NCI-H1436 treated with DMSO at 0.1 percent for 48 hours (cell line): ENCODE results near the gene LSM4.
"Not testable (repeated sequence)": the region's sequence is repeated elsewhere in the genome, so short reads cannot be mapped to it uniquely, and the experiment has no call there.

Source experiments
- DNase-seq: peaks from one replicate; lab custom pipeline; 2025; lab: John Stamatoyannopoulos, UW

Gene LSM4

GRCh38 chr19:18322759-18323460, at the start of gene LSM4:
LSM4 (minus strand) TSS chr19:18323076; CDS start chr19:18323020, 56 bp downstream.
- peak; percentile 90 for DNase-seq

DNA sequence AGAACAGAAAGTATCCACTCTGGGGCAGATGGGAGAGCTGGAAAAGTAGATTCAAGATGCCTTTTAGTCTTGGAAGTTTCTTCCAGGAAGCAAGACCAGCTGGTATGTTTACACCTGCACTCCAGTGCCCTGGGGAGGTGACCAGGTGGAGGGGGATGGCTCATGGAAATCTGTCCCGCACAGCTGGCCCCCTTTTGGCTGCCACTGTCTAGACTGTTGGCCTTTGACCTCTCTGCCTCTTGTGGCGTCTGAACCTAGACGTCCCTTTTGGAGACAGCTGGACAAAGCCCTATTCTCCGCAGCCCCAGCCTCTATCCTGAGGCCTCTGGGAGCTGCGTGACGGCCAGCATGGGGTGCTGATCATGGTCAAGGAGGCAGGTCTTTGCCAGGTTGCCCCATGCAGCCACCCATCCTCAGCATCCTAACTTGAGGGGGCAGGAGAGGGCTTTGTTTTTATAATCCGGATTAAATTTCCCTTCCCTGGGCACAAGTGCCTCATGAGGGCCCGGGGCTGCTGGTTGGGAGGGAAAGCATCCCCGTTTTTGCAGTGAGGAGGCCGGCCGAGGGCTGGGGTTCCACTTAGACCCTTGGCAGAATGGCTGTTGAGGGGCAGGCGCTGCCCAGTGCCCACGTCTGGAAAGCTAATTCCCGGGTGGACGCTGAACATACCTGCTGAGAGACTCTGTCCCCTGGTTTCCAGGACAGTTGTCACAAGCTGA, 45.8 kb upstream of the LSM4 start:
- DNase-seq: no peak

DNA sequence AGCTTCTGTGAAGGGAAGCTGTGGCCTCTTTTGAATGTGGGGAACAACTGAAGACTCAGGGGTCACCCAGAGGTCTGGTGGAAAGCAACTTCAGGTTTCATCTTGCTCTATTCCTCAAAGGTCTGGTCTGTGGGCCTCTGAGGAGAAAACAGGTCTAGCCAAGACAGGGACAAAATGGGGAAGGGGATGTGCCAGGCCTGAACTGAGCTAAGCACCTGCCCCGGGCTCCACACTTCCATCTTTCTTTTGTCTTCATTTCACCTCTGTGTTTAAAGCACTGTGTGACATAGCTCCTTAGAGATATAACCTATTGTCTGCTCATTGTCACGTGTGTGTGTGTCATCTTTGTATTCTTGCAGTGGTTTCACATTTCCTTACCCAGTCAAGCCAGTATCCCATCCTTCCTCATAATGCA, 43.2 kb upstream of the LSM4 start:
- no peak for DNase-seq

- DNase-seq: peak; percentile 23
Observed at GRCh38 chr19:18364826-18365528, 42.1 kb upstream of the LSM4 start.

DNA sequence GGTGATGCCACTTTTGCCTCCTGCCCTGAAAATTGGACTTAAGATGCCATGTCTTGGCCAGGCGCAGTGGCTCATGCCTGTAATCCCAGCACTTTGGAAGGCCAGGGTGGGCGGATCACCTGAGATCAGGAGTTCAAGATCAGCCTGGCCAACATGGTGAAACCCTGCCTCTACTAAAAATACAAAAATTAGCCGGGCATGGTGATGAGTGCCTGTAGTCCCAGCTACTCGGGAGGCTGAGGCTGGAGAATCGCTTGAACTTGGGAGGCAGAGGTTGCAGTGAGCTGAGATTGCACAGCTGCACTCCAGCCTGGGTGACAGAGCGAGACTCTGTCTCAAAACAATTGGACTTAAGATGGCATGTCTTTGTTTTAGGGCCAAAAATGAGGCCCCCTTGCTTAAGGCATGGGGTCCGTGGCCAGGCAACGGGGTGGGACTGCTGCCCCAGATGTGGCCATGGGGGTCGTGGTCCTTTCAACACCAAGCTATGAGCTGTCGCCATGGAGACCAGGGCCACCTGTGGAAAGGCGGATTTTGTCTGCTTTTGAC, 41.5 kb upstream of the LSM4 start:
- DNase-seq: not testable (repeated sequence)

GRCh38 chr19:18363787-18364186, 40.9 kb upstream of the LSM4 start:
- DNase-seq: no peak

DNA sequence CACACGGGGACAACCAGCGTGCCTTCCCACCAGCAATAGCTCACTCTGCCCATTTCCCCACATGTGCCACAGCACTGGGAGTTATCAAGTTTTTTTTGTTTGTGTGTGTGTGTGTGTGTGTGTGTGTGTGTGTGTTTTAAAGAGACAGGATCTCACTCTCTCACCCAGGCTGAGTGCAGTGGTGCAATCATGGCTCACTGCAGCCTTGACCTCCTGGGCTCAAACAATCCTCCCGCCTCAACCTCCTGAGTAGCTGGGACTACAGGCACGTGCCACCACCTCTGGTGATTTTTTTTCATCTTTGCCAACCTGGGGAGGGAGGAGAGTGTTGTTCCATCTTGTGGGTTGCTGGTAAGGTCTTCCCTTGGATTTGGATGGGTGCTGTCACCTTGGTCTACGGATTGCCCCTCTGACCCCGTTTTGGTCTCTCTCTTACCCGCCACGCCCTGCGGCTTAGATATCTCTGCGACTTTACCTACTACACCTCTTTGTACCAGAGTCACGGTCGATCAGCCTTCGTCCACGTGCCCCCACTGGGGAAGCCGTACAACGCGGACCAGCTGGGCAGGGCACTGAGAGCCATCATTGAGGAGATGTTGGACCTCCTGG, 40.2 kb upstream of the LSM4 start:
- DNase-seq: no peak

DNA sequence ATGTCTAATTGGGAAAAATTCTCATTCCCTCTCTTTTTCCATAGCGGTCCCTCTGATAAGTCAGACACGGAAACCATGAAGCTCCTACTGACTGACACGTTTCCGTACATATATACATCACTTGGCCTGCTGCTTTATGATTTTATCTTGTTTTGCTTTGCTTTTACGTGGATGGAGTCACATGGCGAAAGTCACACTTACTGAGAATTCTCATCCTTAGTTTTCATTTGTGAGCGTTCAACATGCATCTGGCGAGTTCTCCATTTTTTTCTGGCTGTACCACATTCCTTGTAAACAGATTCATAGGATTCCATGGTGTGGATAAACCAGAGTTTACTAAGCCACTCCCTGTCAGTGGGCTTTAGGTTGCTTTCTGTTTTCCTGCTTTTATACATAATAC, 38.8 kb upstream of the LSM4 start:
- no peak for DNase-seq

DNA sequence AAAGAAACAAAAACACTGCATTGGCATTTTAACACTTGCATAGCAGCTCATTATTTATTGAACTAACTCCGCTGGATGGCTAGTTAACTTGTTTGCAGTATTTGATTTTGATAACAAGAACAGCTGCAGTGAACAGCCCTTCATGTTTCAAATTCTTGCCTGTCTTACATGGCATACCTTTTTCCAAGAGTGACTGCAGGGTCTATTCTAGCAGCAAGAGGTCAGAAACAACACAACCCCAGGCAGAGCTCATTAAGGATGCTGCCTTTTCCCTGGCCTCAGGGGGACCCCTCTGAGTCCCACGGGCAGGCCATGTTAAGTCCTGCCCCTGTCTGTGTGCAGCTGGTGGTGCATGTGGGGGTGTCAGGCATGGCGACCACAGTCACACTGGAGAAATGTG, 34.2 kb upstream of the LSM4 start:
- no peak for DNase-seq

GRCh38 chr19:18354743-18355142, 31.9 kb upstream of the LSM4 start:
- DNase-seq: not testable (repeated sequence)

- DNase-seq: no peak
Observed at GRCh38 chr19:18353378-18354005, 30.6 kb upstream of the LSM4 start.

DNA sequence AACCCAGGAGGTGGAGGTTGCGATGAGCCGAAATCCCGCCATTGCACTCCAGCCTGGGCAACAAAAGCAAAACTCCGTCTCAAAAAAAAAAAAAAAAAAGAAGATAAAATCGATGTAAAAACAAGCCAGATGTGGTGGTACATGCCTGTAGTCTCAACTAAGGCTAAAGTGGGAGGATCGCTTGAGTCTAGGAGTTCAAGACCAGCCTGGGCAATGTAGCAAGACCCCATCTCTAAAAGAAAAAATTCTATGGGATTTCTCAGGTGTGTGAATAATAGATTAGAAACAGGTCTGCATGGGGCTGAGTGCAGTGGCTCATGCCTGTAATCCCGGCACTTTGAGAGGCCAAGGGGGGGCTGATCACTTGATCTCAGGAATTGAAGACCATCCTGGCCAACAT, 28.7 kb upstream of the LSM4 start:
- no peak for DNase-seq

DNA sequence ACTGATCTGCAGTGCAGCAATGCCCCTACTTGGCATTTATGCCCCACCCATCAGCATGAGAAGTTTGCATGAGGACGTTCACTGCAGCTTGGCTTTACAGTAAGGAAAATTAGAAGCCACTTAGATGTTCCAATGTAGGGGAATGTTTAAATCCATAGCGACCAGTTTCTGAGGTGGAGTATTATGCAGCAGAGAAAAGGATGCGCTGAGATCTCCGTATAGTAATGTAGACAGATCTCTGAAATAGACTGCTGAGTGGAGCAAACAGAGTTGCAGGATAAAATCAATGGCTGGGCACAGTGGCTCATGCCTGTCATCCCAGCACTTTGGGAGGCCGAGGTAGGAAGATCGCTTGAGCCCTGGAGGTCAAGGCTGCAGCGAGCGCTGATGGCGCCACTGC, 27.6 kb upstream of the LSM4 start:
- DNase-seq: no peak

- DNase-seq: no peak
Observed at GRCh38 chr19:18349524-18350128, 26.8 kb upstream of the LSM4 start.

- not testable (repeated sequence) for DNase-seq
Observed at GRCh38 chr19:18348818-18349339, 26.0 kb upstream of the LSM4 start.

- DNase-seq: no peak
Observed at GRCh38 chr19:18348171-18348570, 25.3 kb upstream of the LSM4 start.

DNA sequence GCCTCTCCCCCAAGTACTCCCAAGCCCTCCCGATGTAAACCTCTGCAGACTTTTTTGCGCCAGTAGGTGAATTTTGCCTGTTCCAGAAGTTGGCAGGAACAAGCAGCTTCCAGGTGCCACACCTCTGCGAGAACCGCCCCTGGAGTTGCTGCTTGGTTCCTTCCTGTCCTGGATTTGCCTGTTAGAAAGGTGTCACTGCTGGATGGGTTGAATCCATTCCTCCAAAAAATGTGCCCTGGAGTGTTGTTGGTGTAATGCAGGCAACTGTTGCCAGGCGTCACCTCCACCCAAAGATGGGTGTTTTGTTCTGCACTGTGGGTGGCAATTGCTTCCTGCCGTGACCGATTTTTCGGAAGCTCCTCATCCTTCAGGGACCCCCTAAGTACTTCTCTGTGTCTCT, 23.2 kb upstream of the LSM4 start:
- DNase-seq: no peak

DNA sequence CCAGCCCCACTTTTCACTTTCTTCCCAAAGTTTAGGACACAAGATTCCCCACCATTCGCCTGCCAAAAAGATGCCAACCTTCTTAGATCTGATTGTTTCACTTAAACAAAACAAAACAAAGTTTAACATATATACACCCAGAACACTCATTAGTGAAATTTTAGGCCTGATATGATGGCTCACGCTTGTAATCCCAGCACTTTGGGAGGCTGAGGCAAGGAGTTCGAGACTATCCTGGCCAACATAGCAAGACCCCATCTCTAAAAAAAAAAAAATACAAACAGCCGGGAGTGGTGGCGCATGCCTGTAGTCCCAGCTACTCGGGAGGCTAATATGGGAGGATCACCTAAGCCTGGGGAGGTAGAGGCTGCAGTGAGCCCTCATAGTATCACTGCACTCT, 22.4 kb upstream of the LSM4 start:
- DNase-seq: no peak

GRCh38 chr19:18344582-18344950, 21.7 kb upstream of the LSM4 start:
- DNase-seq: no peak

DNA sequence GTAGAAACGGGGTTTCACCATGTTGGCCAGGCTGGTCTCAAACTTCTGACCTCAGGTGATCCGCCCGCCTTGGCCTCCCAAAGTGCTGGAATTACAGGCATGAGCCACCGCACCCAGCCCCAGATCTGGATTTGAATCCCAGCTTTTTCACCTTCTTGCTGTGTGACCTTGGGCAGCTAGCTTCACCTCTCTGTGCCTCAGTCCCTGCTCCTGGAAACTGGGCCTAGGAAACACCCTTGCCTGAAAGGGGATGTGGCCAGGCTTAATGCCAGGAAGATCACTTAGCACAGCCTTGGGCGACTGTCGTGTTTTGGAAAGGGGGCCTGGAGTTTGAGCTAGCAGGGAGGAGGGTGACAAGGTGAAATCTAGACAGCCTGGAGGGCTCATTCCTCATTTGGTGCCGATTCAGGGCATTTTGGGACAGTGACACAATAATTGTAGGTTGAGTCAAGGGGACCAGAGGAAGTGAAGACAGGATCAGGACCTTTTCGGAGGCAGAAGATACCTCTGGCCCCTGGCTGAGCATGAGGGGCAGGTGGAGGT, 19.3 kb upstream of the LSM4 start:
- DNase-seq: no peak
